GM12865 (cell line): Measurements from ENCODE around the gene CXCL13.
"Not testable (repeated sequence)": the region's sequence is repeated elsewhere in the genome, so short reads cannot be mapped to it uniquely, and the experiment has no call there.

Experiments used
- DNase-seq: peaks from one replicate; pipeline ENCODE4 v3.0.0; 2010; ENCODE audit warnings: low read depth
- H3K4me3 ChIP-seq: 2 replicates; pipeline ENCODE4 v1.5.1; 2011; ENCODE audit warnings: mild to moderate bottlenecking, low read depth, low read length, control low read depth
- CTCF ChIP-seq: IDR thresholded peaks from 2 replicates; pipeline ENCODE4 v1.5.1; 2011; ENCODE audit warnings: low read length, control low read depth, low read depth, inconsistent platforms; ENCODE audit not compliant: insufficient read depth; ENCODE audit errors: missing control alignments

Gene CXCL13

GRCh38 chr4:77605210-77605902 lies at the start of gene CXCL13:
CXCL13 (plus strand) TSS chr4:77605820; CDS start chr4:77605866, 46 bp downstream.
- TF ChIP-seq CTCF: no peak
- no peak for DNase-seq
- no peak within 1 kb of the TSS for H3K4me3 ChIP-seq

GRCh38 chr4:77560170-77560569 lies 45.5 kb upstream of the CXCL13 start:
- DNase-seq: no peak
- H3K4me3 ChIP-seq: no peak overlapping the region
- no peak for TF ChIP-seq CTCF

GRCh38 chr4:77561720-77562119 lies 43.9 kb upstream of the CXCL13 start:
- H3K4me3 ChIP-seq, DNase-seq: not testable (repeated sequence)

GRCh38 chr4:77564231-77564630 lies 41.4 kb upstream of the CXCL13 start:
- no peak for DNase-seq
- no peak for TF ChIP-seq CTCF
- no peak overlapping the region for H3K4me3 ChIP-seq

GRCh38 chr4:77566148-77566547 lies 39.5 kb upstream of the CXCL13 start:
- H3K4me3 ChIP-seq: no peak overlapping the region
- DNase-seq: no peak
- no peak for TF ChIP-seq CTCF

GRCh38 chr4:77567549-77567948 lies 38.1 kb upstream of the CXCL13 start:
- H3K4me3 ChIP-seq: no peak overlapping the region
- TF ChIP-seq CTCF: no peak
- DNase-seq: no peak

- not testable (repeated sequence) for DNase-seq, H3K4me3 ChIP-seq
Measured at GRCh38 chr4:77570508-77571214, 35.0 kb upstream of the CXCL13 start.

GRCh38 chr4:77576351-77576750 lies 29.3 kb upstream of the CXCL13 start:
- no peak for TF ChIP-seq CTCF
- DNase-seq: no peak
- no peak overlapping the region for H3K4me3 ChIP-seq
